ENCODE results near the gene NDUFS4.
"Not testable (repeated sequence)": the region's sequence is repeated elsewhere in the genome, so short reads cannot be mapped to it uniquely, and the experiment has no call there.

The NDUFS4 gene

GRCh38 chr5:53665313-53665712 is 104.9 kb downstream of the NDUFS4 start:
- not testable (repeated sequence) for DNase-seq (ENCODE audit: low read depth in 2 of 2)

DNA sequence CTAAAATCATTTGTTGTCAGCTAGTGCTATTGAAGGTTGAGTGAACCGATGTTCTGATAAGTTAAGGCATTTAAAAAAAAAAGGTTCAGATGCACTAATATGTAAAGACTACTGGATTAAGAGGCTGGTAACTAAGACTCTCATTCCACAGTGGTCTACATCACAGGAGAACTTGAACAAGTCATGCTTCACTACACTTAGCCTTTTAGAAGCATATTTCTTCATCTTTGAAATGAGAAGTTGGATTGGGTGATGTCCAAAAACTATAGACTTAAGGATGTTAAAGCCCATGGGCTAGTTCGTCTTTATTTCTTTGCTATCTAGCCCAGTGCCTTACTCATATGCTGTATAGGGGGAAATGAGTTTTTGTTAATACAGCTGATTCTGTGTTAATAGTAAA is 107.2 kb downstream of the NDUFS4 start:
- no peak for DNase-seq (ENCODE audit: low read depth in 2 of 2)

DNA sequence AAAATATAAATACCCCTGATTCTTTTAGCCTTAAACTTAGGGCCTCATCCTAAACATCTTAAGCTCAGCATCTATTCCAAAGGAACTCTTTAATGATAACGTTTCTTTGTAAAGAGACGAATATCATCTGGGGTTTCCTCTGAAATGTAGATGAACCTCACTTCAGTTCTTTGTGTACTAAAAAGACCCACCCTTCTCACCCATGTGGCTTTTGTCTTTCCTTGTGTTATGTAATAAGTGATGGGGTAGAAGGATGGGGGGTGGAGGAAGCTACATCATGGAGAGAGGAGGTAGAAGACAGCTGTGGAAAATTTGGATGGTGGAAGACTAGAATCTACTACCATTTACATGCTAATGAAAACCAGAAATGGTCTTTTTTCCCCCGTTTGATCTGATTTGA is 111.0 kb downstream of the NDUFS4 start:
- no peak for DNase-seq (ENCODE audit: low read depth in 2 of 2)

GRCh38 chr5:53674121-53674520 is 113.7 kb downstream of the NDUFS4 start:
- DNase-seq (ENCODE audit: low read depth in 2 of 2), result no peak

DNA sequence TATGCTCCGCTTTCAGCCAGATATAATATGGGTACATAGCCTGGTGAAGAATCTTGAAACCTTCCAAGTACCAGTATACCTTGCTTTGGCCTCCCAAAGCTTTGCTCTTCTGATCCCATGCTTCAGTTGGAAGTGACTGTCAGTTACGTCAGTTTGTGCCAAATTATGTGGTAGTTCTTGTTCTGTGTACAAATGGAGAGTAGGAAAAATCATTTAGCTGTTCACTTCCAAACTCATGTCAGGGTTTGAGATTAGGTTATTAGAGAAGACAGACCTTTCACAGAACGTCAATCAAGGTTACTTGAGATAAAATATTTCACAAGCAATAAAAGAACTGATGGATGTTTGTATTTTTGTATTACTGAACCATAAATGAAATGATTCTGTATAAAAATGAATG is 117.2 kb downstream of the NDUFS4 start:
- no peak for DNase-seq (ENCODE audit: low read depth in 2 of 2)

DNA sequence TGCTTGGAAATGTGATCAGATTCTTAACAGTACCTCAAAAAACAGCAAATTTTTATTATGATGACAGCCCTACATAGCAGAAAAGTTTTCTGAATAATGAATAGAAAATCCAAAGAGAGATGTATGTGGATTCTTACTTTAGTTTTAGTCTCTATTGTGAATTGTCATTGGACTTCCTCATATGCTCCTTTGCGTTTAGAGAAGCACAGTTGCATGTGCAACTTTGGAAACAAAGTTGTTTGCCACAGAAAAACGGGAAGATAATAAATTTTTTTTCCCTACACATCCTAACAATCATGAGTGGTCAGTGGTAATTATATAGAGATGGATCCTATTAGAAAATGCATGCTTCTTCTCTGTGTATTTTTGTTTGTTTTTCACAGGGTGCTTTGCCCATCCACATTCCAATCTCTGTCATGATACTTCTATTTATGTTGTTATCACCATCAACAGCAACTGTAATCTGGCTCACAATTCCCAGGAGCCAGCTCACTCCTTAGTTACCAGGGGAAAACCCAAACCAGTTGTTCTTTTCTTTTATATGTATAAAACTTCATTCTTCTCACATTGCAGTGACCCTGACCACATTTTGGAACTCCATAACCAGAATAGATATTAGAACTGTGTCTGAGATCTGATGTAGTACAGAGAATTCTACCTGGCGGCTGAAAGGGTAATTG is 118.7 kb downstream of the NDUFS4 start:
- no peak for DNase-seq (ENCODE audit: low read depth in 2 of 2)

- no peak for DNase-seq (ENCODE audit: low read depth in 2 of 2)
Observed at GRCh38 chr5:53681079-53681478, 120.6 kb downstream of the NDUFS4 start.

GRCh38 chr5:53691014-53691413 is 130.6 kb downstream of the NDUFS4 start:
- DNase-seq (ENCODE audit: low read depth in 2 of 2), result no peak

GRCh38 chr5:53694520-53695022 is 134.1 kb downstream of the NDUFS4 start:
- no peak for DNase-seq (ENCODE audit: low read depth in 2 of 2)

GRCh38 chr5:53710405-53710804 is 150.0 kb downstream of the NDUFS4 start:
- DNase-seq (ENCODE audit: low read depth in 2 of 2), result not testable (repeated sequence)

GRCh38 chr5:53712327-53712726 is 151.9 kb downstream of the NDUFS4 start:
- no peak for DNase-seq (ENCODE audit: low read depth in 2 of 2)

DNA sequence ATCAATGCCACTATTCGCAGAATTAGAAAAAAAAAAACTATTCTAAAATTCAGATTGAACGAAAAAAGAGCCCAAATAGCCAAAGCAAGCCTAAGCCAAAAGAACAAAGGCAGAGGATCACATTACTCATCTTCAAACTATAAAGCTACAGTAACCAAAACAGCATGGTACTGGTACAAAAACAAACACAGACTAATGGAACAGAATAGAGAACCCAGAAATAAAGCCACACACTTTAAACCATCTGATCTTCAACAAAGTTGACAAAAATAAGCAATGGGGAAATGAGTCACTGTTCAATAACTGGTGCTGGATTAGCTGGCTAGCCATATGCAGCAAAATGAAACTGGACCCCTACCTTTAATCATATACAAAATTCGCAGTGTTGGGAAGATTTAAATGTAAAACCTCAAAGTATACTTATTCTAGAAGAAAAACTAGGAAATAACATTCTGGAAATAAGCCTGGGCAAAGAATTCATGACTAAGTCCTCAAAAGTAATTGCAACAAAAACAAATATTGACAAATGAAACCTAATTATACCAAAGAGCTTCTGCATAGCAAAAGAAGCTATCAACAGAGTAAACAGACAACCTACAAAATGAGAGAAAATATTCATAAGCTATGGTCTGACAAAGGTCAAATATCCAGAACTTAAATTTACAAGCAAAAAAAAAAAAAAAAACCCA is 153.7 kb downstream of the NDUFS4 start:
- no peak for DNase-seq (ENCODE audit: low read depth in 2 of 2)

DNA sequence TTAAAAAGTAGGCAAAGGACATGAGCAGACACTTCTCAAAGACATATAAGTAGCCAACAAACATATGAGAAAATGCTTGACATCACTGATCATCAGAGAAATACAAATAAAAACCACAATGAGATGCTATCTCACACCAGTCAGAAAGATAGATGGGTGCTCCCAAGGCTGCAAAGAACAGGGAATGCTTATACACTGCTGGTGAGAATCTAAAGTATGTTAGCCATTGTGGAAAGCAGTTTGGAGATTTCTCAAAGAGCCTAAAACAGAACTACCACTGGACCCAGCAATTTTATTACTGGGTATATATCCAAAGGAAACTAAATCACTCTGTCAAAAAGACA is 154.2 kb downstream of the NDUFS4 start:
- DNase-seq (ENCODE audit: low read depth in 2 of 2), result no peak

DNA sequence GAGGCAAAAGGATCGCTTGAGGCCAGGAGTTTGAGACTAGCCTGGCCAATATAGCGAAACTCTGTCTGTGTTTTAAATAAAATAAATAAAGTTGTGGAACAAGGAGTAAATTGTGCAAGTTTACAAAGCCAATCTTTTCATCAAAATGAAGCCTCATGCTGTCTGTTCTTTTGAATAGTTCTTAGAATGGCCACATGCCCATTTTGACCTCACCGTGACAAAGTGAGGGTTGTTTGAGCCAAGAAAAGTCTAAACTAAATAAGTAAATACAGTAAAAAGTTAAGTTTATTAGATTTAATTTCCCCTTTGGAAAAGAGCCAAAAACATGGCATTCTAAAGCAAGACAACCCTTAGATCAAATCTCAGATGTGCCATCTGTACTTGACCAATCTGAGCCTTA is 165.7 kb downstream of the NDUFS4 start:
- no peak for DNase-seq (ENCODE audit: low read depth in 2 of 2)

DNA sequence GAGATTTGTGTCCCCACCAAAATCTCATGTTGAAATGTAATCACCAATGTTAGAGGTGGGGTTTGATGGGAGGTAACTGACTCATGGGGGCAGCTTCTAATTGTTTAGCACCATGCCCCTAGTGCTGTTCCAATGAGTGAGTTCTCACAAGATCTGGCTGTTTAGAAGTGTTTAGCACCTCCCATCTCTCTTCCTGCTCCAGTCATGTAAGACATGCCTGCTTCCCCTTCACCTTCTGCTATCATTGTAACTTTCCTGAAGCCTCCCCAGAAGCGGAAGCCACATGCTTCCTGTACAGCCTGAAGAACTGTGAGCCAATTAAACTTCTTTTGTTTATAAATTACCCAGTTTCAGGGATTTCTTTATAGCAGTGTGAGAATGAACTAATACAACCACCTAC is 170.5 kb downstream of the NDUFS4 start:
- no peak for DNase-seq (ENCODE audit: low read depth in 2 of 2)

Measured in activated CD8-positive, alpha-beta memory T cell treated with anti-CD3 and anti-CD28 coated beads for 4 hours (primary cell).